Medulla oblongata (tissue), 1 donor: ENCODE results near the gene ODC1.

Source experiments
- DNase-seq: peaks from one replicate; pipeline ENCODE4 v3.0.0-alpha.2; 2015; ENCODE audit errors: extremely low spot score

ODC1 gene

DNA sequence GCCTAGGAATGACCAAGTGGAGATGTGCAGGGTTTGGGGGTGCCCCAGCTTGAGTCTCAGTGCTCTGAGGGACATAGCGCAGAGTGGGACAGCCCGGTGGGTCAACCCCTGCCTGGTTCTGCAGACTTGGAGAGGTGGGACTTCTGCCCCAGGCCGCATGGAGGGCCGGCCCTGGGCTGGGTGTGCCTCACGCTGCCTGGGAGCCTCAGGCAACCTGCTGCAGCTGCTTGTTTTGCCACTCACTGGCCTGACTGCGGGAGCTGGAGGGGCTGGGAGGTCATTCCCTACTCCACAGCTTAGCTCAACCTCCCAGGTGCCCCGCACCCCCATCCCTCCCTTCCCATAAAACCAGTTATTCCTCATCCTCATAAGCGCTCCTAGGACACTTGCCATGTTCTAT, 33.1 kb downstream of the ODC1 start:
- DNase-seq, result no peak

DNA sequence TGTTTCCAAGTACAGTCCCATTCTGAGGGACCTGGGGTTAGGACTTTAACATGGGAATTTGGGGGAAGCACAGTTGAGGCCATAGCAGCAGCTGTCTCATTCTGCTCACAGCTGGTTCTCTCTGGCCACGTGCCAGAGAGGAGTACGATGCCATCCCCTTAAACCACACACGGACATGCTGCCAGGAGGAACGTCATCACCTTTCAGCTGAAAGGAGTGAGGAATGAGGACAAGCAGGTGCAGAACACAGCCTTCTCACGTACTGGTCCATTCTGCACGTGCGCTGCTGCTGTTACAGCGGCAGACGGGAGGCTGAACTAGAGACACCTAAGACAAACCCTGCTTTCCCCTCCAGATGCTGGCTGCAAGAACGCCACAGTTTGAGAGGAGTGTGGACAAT, 33.5 kb downstream of the ODC1 start:
- no peak for DNase-seq

DNA sequence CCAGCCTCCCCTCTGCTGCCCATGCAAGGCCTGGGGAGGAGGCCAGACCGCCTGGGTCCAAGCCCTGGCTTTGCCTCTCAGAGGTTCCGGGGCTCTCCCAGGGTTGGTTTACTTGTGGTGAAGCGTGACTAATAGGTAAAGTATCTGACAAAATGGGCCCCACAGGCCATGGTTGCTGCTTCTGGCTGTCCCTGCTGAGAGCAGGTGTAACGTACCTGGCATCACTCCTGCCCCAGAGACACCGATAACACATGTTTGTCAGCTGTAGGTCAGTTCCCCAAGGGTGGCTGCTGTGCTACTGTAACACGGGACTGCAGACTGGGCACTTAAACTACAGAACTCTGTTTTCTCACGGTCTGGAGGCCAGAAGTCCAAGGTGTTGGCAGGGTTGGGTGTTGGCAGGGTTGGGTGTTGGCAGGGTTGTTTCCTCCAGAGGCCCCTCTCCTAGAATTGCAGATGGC, 34.1 kb downstream of the ODC1 start:
- DNase-seq, result peak; percentile 52

DNA sequence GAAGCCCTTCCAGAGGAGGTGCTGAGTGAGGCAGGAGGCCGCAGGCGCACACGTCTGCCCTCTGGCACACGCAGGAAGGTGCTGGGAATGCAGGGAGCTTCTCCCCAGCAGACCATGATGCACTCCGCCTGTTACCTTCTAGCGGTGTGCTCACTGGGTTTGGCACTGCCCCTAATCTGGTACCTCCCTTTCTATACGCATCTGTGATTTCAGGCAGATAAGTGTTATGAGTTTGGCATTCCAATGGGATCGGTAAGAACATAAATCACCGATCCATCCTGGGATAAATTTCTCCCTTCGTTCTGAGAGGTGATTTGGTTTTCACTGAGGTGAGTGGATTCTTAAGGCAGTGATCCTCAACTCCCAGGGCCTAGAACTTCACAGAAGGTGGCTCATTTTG, 34.6 kb downstream of the ODC1 start:
- DNase-seq, result no peak

DNA sequence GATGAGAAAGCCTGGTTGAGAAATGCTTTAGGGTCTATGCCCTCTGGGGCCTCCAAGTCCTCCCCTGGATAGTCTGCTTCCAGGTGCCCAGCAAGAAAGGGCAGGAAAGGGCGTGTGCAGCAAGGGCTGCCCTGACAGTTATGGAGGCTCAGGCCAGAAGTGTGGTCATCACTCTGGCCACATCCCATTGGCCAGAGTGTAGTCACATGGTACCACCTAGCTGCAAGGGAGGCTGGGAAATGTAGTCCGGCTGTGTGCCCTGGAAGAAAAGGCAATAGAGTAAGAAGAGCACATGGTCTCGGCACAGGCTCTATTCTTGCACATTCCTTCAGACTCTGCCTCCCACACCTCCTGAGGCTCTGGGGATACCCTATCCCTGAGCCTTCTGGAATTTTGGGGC, 35.7 kb downstream of the ODC1 start:
- no peak for DNase-seq

DNA sequence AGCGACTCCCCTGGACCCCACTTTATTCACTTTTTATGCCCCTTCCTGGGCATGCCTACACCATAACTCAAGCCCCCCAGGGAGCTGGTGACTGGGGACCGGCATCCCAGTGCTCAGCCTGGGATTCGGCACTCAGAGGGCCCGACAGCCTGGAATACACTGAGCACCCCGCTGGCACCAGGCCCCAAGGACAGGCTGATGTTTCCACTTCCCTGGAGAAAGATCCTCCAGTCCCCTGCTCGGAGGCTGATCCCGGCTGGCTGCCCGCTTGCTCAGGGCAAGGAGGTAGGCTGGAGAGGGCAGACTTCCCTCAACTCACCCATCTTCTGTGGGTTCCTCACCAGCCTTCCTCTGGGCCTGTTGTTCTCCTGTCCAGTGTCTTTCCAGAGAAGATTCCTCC, 36.6 kb downstream of the ODC1 start:
- no peak for DNase-seq

DNA sequence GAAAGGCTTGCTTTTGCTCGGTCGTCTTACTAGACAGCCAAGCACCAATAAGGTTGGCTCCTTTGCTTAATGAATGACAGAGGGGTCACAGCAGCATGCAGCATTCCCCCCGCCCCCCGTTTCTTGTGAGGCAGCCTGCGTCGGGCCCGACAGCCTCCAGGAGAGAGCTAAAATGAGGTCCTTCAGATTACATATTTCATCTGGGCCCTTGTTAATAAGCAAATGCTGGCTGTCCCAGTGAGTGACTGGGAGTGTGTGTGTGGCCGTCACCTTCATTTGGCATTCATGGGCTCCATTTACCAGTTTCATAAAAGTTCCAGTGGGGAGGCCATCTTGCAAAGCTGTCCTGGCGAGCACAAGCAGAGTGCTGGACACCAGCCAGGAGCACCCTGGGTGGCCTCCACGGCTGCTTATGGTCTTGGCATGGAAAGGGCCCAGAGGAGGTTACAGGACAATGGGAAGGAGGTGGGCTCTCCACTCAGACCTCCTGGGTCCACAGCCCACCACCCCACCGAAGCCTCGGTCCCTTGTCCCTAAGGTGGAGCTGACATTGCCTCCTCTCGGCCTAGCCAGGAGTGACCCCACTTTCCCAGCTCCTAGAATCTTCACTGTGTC, 37.2 kb downstream of the ODC1 start:
- DNase-seq, result no peak

DNA sequence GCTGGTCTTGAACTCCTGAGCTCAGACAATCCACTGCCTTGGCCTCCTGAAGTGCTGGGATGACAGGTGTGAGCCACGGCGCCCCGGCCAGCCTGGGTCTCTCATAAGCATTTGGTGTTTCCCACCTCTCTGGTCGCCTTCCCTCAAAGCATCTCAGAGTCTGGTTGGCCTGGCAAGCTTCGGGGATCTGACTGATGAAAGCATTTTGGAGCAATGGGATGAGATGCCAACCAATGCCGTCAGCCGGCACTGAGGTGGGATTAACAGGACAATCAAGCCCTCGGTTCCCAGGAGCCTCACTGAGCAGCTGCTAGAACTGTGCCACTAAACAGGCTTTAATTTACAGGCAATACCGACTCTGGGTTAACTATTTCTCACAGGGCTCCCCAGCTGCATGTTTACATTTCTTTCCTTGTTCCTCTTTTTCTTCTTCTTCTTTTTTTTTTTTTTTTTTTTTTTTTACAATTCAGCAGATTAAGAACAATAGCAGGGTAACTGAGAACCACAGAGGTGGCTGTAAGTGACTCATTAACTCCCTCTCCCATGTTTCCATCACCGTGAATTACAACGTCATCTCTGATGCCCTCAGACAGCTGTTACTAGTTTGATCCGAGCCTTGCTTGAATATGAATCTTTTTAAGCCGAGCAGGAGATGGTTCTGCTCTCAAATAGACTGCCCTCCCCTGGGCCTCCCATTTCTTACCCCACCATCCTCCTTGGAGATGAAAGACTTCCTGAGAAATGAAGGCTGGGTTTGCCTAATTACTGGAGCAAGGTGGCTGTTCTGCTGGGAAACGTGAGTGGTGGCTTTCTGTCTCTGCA, 37.9 kb downstream of the ODC1 start:
- DNase-seq, result no peak

DNA sequence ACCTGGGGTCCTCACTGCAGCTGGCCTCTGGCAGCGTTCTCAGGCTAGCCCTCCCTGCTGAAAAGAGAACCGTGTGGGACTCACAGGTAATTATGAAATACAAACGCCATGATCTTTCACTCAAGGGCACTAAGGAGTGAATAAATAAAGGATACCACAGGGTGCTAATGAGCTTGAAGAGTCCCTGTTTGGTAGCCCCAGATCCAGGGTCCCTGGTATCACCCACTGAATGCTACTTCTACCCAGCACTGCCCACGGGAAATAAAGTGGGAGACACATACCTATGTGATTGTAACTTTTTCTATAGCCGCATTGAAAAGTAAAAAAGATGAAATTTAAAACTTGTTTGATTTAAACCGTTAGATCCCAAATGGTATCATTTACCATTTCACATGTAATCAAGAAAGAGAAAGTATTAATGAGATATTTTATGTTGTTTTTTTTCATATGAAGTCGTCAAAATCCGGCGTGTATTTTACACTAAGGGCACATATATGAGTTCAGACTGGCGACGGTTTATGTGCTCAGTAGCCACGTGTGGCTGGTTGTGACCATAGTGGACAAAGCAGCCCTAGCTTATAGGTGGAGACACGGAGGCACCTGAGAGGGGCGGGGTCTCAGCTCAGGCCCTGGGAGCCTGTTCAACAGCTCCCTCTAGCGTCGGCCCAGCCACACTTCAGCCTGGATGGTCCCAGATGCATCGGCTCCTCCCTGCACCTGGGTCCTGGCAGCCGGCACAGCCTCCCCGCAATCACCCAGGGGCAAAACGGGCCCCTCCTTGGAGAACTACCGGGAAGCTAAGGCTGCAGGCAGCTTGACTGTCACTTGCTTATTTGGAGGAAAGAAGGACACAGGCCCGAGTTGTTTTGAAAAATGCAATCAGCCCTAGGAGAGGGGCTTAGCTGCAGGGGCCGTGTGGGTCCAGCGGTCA, 39.2 kb downstream of the ODC1 start:
- peak; percentile 78 for DNase-seq

DNA sequence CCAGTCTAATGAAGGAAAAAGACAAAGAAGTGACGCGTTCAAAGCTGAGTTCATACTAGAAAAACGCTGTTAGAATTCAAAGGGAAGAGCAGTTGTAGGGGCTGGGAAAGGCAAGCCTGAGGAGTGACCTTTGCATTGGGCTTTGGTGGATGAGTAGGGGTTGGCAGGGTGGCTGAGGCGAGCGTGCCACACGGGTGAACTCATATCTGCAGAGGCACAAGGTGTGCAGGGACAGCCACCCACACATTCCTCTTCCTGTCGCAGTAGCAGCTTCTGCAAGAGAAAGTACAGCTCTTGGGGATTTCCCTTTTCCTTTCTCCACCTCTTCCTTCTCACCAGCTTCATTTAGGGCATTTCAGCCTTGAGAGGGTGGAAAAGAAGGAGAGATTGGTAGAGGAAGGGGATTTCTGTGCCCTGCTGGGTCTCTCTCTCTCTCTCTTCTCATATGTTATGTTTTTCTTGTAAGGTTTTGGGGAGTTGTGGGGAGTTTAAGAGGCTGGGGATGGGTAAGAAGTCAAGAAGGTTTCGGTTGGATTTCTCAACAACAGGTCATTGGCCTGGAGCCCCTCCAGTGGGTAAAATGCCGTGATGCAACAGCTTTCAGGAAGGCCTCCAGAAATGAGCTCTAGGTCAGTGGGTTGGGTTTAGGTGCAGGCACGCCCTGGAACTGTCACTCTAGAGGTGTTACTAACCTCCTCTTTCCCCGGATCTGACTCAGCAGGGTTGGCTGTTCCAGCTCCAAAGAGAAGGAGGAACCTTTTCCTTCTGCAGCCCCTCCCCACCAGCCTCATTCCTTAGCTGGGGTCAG, 40.1 kb downstream of the ODC1 start:
- no peak for DNase-seq

DNA sequence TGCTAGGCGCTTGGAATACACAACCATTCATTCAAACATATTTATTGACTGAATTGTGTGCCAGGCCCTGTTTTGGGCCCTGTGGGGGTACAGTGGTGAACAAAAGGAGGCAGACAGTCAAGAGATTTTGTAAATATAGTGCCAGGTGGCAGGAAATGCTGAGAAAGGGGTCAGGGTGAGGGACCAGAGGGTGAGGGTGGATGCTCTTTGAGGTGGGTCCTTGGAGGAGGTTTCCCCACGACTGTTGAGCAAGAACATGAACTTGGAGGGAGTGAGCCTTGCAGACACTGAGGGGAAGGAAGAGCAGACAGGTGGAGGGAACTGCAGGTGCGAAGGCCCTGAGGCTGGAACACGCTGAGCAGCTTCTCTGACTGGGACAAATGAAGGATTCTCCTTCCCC, 40.7 kb downstream of the ODC1 start:
- no peak for DNase-seq

DNA sequence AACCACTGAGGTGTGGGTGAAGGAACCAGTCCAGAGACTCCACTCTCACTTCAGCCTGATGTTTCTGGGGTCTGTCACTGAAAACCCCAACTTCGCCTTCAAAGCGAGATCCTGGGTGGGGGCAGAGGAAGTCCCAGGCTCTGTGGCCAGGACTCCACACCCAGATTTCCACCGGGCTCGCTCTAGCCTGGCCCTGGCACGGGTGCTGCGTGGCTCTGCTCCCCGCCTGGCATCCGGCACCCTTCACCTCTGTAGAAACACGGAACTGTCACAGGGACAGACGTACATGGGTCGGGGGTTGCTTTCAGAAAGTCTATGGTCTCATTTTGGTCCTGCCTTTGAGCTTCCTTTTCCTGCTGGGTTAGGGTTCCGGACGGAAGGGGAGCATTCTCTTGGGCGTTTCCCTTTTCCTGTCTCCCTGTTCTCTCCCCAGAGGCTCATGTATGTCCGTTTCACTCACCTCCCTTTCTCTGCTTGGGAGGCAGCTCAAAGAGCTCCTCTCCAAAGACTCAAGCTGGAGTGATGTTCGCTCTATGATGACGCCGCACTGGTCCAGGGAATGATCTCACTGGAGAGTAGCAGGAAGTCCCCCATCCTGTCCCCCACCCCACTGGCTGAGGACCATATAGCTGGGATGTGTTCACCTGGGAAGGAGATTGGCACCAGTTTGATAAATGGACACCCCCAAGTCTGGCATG, 41.5 kb downstream of the ODC1 start:
- no peak for DNase-seq

DNA sequence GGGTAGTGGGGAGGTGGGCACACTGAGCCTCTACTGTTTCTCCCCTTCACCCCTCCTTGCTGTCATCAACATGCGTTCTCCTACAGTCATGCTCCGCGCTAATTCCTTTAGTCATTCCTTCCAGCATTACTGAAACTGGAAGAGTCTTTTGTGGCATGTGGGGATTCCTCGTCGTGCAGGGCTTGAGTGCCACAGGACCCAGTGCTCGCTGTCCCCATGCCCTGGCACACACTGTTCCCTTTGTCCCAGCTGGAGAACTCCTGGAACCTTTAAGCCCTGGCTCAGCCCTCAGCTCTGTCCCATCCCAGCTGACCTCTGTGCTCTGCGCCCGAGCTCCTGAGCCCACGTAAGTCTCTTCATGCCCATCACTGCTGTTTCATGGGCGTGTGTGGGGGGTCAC, 42.1 kb downstream of the ODC1 start:
- no peak for DNase-seq

DNA sequence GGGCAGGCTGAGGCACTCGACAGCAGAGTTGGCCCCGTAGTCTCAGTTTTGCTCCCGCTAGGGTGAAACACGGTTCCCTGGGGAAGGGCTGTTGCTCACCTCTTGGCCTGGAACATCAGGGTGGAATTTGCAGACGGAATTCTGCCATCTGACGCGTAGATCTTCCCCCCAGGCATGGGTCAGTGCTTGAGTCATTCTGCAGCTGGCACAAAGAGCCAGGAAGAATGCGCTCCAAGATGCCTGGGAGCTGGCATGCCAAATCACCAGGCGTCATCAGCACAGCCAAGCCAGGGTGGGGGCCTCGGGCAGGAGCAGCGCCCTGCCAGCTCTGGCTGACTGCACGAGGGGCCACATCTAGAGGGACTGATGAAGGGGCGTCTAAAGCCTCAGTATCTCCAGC, 42.7 kb downstream of the ODC1 start:
- DNase-seq, result peak; percentile 61

DNA sequence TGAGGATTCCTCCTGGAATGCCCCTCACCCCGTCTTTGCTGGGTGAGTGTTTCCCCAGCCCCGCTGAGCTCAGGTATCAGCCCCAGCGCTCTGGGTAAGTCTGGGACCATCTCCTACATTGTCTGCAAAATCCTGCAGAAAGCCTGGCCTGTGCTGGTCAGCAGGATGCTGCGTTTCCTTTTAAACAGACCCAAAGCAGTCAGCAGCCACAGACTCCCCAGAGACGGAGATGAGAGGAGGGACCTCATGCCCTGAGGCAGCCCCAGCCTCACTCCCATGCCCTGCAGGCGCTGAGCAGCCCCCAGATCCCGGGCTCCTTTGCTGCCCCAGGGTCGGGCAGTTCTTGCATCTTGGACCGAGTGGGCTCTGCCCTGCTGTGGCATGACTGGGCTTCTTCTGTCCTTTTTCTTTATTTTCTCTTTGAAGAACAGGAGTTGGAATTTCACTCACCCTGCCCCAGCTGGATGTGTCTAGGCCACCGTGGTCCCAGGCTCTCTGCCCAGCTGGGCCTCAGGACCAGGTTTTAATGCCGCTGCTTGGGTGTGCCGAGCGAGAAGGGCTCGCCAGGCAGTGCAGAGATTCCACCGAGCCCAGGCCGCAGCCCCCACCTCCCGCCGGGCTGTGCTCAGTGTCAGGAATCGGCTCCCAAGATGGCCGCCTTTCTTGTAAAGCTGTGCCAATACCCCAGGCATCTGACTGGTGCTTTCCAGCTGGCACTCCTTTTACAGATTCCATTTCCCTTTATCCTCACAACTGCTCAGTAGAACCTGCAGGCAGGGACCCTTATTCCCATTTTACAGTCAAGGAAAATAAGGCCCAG, 43.6 kb downstream of the ODC1 start:
- peak; percentile 43 for DNase-seq

DNA sequence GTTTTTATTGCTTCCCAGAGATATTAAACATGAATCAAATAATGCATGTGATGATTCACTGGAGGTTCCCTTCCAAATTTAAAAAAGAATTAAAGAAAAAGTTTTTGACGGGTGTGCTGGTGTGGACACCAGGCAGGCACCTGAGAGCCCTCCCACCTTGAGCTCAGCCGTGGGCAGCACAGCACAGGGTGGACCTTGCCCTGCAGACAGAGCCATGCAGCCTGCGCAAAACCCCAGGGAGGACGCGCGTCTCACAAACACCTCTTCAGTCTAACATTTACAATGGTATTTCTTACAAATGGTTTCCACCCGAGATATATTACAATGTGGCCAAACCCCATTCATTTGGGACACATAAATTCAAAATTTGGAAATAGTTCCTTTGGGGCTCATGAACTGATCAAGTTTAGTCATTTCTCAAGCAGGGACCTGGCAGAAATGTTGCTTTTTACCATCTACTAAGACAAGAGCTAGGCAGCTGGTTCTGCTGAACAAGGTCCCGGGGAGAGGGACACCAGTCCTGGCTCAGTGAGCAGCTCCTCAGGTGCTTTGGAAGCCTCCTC, 45.4 kb downstream of the ODC1 start:
- no peak for DNase-seq

DNA sequence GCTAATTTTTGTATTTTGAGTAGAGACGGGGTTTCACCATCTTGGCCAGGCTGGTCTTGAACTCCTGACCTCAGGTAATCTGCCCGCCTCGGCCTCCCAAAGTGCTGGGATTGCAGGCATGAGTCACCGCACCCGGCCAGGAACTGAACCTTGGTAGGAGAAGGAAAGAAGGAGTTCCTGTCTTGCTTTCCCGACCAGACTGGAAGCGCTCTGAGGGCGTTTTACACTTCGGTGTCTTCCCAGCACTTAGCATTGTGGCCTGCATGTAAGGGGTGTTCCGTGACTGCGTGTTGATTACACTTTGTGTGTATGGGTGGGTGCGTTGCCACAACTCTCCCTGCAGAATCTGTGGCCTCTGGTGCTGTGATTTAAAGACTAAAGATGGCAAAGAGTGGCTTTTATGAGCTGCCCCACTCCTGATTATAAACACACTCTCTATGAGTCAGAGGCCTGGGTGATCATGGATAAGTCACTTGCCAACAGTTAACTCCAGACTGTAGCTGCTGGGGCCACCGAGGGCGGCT, 46.0 kb downstream of the ODC1 start:
- no peak for DNase-seq

DNA sequence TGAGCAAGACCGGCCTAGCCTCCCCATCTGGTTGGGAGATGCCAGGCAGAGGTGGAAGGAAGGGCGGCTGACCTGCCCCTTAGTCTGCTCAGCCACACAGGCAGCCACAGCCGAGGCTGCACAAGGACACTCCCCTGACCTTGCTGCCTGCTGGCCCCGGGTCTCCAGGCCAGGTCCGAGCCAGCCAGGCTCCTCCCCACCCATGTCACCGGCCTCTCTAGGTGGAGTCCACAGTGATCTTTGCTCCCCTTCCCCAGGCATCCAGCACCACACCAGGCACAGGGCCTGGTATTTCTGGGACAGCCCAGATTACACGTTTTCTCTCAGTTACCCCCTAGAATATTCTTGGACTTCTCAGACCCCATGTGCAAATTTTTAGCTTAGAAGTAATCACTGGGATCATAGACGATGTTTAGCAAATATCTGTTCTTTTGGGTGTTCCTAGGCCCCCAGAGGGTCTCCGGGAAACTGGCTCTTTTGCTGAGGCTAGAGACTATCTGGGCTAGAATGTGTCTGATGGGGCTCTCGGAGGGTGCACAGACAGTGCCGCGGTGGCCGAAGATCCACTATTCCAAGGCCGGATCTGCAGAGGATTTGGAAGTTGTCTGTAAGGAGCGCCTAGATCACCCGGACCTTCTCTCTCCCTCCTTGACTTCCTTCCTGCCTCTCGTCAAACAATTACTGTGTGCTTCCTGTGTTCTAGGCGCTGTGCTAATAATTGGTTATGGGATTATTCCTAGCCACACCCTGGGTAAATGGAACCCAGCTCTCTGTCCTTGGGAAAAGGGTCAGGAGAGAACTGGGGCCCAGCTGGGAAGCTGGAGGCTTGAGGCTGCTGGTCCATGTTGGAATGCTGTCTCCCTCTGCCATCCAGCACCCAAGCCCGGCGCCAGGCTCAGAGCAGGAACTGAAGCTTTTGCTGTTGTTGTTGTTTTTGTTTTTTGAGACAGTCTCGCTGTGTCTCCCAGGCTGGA, 46.9 kb downstream of the ODC1 start:
- no peak for DNase-seq
